Mucosa of rectum (tissue), 2 donors: Measurements from ENCODE around the gene CCDC181.
"Not testable (repeated sequence)": the region's sequence is repeated elsewhere in the genome, so short reads cannot be mapped to it uniquely, and the experiment has no call there.

Experiments
- H3K27ac ChIP-seq, 2 donors: one replicate each; pipeline ENCODE4 v1.7.0; 2013; ENCODE audit warnings: inconsistent platforms in 2 of 2, low read depth in 2 of 2, low read length in 2 of 2
- H3K27me3 ChIP-seq, 2 donors: one replicate each; pipeline ENCODE4 v1.7.0; 2013; ENCODE audit warnings: low read length in 2 of 2; ENCODE audit not compliant: control insufficient read depth in 2 of 2, insufficient read depth in 2 of 2
- H3K36me3 ChIP-seq, 2 donors: one replicate each; pipeline ENCODE4 v1.7.0; 2013; ENCODE audit warnings: low read length in 2 of 2; ENCODE audit not compliant: control insufficient read depth in 2 of 2, insufficient read depth in 2 of 2
- H3K4me1 ChIP-seq, 2 donors: one replicate each; pipeline ENCODE4 v1.7.0; 2013; ENCODE audit warnings: low read length in 2 of 2, mild to moderate bottlenecking in 1 of 2; ENCODE audit not compliant: control insufficient read depth in 2 of 2, insufficient read depth in 2 of 2
- H3K4me3 ChIP-seq, 2 donors: one replicate each; pipeline ENCODE4 v1.7.0; 2013; ENCODE audit warnings: low read length in 2 of 2
- H3K9ac ChIP-seq, 2 donors: one replicate each; pipeline ENCODE4 v1.7.0; 2013; ENCODE audit warnings: low read length in 2 of 2, low read depth in 1 of 2, mild to moderate bottlenecking in 1 of 2
- H3K9me3 ChIP-seq, 2 donors: one replicate each; pipeline ENCODE4 v1.7.0; 2013; ENCODE audit warnings: low read length in 2 of 2; ENCODE audit not compliant: control insufficient read depth in 2 of 2
- donor health status: healthy.
- donor health status: Normal muscosa, but diverticular disease.

Gene CCDC181

DNA sequence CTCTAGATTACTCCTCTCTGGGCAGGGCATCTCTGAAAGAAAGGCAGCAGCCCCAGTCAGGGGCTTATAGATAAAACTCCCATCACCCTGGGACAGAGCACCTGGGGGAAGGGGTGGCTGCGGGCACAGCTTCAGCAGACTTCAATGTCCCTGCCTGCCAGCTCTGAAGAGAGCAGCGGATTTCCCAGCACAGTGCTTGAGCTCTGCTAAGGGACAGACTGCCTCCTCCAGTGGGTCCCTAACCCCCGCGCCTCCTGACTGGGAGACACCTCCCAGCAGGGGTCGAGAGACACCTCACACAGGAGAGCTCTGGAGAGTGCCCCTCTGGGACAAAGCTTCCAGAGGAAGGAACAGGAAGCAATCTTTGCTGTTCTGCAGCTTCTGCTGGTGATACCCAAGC is 18.9 kb downstream of the CCDC181 start:
- not testable (repeated sequence) for H3K4me3 ChIP-seq, H3K9me3 ChIP-seq, H3K9ac ChIP-seq, H3K27ac ChIP-seq, H3K4me1 ChIP-seq, H3K27me3 ChIP-seq, H3K36me3 ChIP-seq

GRCh38 chr1:169402578-169402977 is 24.7 kb downstream of the CCDC181 start:
- not testable (repeated sequence) for H3K9me3 ChIP-seq

DNA sequence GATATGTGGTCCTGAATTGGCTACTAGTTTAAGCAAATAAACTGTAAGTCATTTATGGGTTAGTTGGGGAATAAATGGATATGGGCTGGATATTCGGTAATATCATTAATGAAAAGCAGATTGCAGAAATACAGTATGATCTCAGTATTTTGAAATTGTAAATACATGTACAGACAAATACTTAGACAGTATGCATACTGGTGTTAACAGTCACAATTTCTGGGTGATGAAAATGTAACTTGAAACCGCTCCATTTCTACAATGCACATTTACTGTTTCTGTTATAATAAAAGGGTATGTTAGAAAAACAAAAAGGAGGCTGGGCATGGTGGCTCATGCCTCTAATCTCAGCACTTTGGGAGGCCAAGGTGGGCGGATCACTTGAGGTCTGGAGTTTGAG is 31.3 kb downstream of the CCDC181 start:
- Histone ChIP-seq H3K27ac (no peak overlapping the region), H3K9me3 (no peaks in the 10 kb centered on the region), H3K4me3 (no peak overlapping the region), H3K4me1 (no peaks in the 10 kb centered on the region), H3K27me3 (no peaks in the 10 kb centered on the region), H3K9ac (no peak overlapping the region), H3K36me3 (peaks cover 10 to 21% of the 10 kb centered on the region in 2 donors)

More at GRCh38 chr1:169402578-169402977, 24.7 kb downstream of the CCDC181 start:
- not testable (repeated sequence) for H3K27ac ChIP-seq, H3K4me3 ChIP-seq, H3K36me3 ChIP-seq, H3K4me1 ChIP-seq, H3K27me3 ChIP-seq, H3K9ac ChIP-seq

- H3K36me3 ChIP-seq, result peaks cover 18 to 35% of the 10 kb centered on the region in 2 donors
- no peaks in the 10 kb centered on the region for H3K27me3 ChIP-seq
- no peaks in the 10 kb centered on the region for H3K9me3 ChIP-seq
- H3K4me3 ChIP-seq, result no peak overlapping the region
- H3K4me1 ChIP-seq, result no peaks in the 10 kb centered on the region
- H3K27ac ChIP-seq, result no peak overlapping the region
- H3K9ac ChIP-seq, result no peak overlapping the region
Observed at GRCh38 chr1:169392406-169392805, 34.9 kb downstream of the CCDC181 start.

DNA sequence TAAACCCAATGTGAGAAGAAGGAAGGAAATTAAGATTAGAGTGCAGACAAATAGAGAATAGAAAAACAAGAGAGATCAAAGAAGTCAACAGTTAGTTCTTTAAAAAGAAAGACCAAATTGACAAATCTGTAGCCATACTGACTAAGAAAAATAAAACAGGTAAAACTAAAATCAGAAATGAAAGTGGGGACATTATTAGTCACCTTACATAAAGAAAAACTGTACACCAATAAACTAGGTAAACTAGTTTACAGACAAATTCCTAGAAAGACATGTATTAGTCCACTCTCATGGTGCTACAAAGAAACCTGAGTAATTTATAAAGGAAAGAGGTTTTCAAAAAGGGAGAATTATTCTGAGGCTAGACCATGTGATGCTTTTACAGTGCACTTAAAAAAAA is 37.0 kb downstream of the CCDC181 start:
- Histone ChIP-seq H3K9me3 (no peaks in the 10 kb centered on the region), H3K36me3 (peaks cover 18 to 44% of the 10 kb centered on the region in 2 donors), H3K4me1 (peaks cover 0 to 3% of the 10 kb centered on the region in 2 donors), H3K9ac (no peak overlapping the region), H3K27me3 (no peaks in the 10 kb centered on the region), H3K4me3 (no peak overlapping the region), H3K27ac (no peak overlapping the region)

GRCh38 chr1:169387399-169387798 is 39.9 kb downstream of the CCDC181 start:
- H3K27ac ChIP-seq, result no peak overlapping the region
- H3K27me3 ChIP-seq, result no peaks in the 10 kb centered on the region
- no peak overlapping the region for H3K4me3 ChIP-seq
- no peak overlapping the region for H3K9ac ChIP-seq
- peaks cover 22 to 52% of the 10 kb centered on the region in 2 donors for H3K36me3 ChIP-seq
- no peaks in the 10 kb centered on the region for H3K9me3 ChIP-seq
- H3K4me1 ChIP-seq, result peaks cover 0 to 3% of the 10 kb centered on the region in 2 donors

DNA sequence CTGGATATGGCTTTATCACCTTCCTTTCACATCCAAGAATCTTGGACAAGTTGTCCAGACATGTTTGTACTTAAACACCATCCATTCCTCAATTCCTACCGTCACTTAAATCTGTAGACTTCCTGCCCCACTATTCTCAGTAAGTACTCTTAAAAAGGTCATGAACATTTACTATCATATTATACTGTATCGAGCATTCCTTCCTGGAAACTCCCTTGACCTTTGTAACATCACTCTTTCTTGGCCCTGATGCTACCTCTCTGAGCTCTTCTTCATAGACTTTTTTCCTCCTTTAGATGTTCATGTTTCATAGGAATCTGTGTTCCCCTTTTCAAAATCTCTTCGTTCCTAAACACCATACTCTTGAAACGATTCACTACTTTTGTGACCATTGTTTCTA is 43.8 kb downstream of the CCDC181 start:
- Histone ChIP-seq H3K27ac (no peak overlapping the region), H3K9ac (no peak overlapping the region), H3K4me1 (peaks cover 0 to 3% of the 10 kb centered on the region in 2 donors), H3K27me3 (no peaks in the 10 kb centered on the region), H3K4me3 (no peak overlapping the region), H3K9me3 (no peaks in the 10 kb centered on the region), H3K36me3 (peaks cover 27 to 48% of the 10 kb centered on the region in 2 donors)

DNA sequence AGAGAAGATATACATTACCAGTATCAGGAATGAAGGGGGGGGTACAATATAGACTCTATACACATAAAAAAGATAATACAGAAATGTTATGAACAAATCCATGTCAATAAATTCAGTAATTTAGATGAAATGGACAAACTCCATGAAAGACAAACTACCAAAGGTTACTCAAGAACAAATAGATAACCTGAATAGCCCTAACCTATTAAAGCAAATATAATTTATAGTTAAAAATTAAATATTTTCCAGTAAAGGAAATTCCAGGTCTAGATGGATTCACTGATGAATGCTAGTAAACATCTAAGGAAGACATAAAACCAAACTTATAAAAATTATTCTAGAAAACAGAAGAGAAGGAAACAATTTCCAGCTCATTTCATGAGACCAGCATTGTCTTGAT is 46.1 kb downstream of the CCDC181 start:
- Histone ChIP-seq H3K36me3 (peaks cover 44 to 63% of the 10 kb centered on the region in 2 donors), H3K4me3 (no peak overlapping the region), H3K9me3 (no peaks in the 10 kb centered on the region), H3K9ac (no peak overlapping the region), H3K27me3 (no peaks in the 10 kb centered on the region), H3K27ac (no peak overlapping the region), H3K4me1 (no peaks in the 10 kb centered on the region)

DNA sequence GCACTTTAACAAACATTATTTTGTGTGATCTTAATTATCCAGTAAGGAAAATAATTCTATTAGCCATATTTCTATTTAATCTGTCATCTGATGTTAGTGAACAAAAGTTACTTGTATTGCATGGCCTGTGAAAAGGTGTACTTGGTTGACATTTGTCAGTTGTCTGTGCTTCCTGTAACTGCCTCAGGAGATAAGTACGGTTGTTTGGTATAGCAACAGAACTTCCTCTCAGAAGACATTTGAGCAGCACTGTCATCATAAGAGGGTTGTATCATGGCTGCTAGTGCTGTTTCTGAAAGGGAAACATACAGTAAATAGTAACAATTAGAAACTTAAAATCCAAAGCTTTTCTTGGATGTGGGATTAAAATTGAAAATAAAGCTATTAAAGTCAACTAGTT is 55.9 kb downstream of the CCDC181 start:
- Histone ChIP-seq H3K9ac (no peak overlapping the region), H3K27ac (no peak overlapping the region), H3K9me3 (no peaks in the 10 kb centered on the region), H3K4me3 (no peak overlapping the region), H3K4me1 (peaks cover 6 to 13% of the 10 kb centered on the region in 2 donors), H3K36me3 (peaks cover 18 to 23% of the 10 kb centered on the region in 2 donors), H3K27me3 (no peaks in the 10 kb centered on the region)

DNA sequence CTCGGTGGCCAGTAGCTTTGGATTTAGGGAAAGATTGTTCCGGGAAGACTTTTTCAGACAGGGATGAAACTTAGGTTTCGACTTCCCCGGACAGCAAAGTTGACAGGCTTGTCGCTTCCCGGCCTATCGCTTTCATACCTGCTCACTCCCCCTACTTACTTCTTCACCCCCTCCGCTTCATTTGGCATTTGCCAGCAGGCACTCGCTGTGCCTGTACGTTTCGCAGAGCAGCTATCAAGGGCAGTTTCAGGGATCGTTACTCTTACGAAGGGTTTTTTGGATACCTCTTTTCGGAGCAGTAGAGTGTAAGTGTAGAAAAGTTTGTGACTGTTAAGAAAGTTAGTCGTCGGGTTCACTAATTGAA is 58.9 kb downstream of the CCDC181 start:
- H3K27ac ChIP-seq, result peak overlapping the region; percentile 81 to 89
- H3K9ac ChIP-seq, result peak overlapping the region; percentile 78 to 89
- H3K4me3 ChIP-seq, result peak overlapping the region; percentile 98 to 100
- peaks cover 14 to 21% of the 10 kb centered on the region in 2 donors for H3K36me3 ChIP-seq
- no peaks in the 10 kb centered on the region for H3K9me3 ChIP-seq
- peaks cover 6 to 13% of the 10 kb centered on the region in 2 donors for H3K4me1 ChIP-seq
- no peaks in the 10 kb centered on the region for H3K27me3 ChIP-seq
